B cell (primary cell): ENCODE data around the gene ACOX3. TPM values are rescaled to one million over a fixed set of nuclear protein-coding genes. Genes with fewer than 3 reads are reported as not detected.
"Not testable (repeated sequence)": the region's sequence is repeated elsewhere in the genome, so short reads cannot be mapped to it uniquely, and the experiment has no call there.

Source experiments
- ATAC-seq: fragments of 200-7000 bp; cut with Tn5 transposase; one replicate; pipeline ENCODE4 v1.10.0; 2021; ENCODE audit warnings: low read depth, mild to moderate bottlenecking, moderate number of reproducible peaks, moderate library complexity
- CTCF ChIA-PET: fragments of 350-600 bp; sonication (Branson Sonifier 250); formaldehyde crosslinking; loops from one replicate; lab custom pipeline; 2021; ENCODE audit warnings: antibody characterized with exemption, inconsistent platforms; lab: Charles Lee
- POLR2A ChIA-PET: fragments of 350-600 bp; sonication (Branson Sonifier 250); formaldehyde crosslinking; loops from one replicate; lab custom pipeline; 2021; ENCODE audit warnings: antibody characterized with exemption; lab: Charles Lee
- DNase-seq: peaks from one replicate; pipeline ENCODE4 v3.0.0; 2013
- H2AFZ ChIP-seq: 2 replicates; pipeline ENCODE4 v1.6.1; 2012; ENCODE audit warnings: mild to moderate bottlenecking, low read depth, low read length; ENCODE audit not compliant: insufficient read depth, poor library complexity, severe bottlenecking
- H3K27ac ChIP-seq, 2 donors: 1 replicate in 1 of 2; 2 replicates in 1 of 2; pipeline ENCODE4 v1.5.1; 2012 to 2013; ENCODE audit warnings: low read length in 2 of 2, mild to moderate bottlenecking in 2 of 2, moderate library complexity in 1 of 2
- H3K27me3 ChIP-seq, 4 experiments: fragments of 200-600 bp in 1 of 4; sonication (generic) in 1 of 4; replicated peaks in 1 of 4; 1 replicate in 2 of 4; 2 replicates in 2 of 4; pipeline versions ENCODE4 v1.6.1 to v1.7.0; 2013 to 2016; ENCODE audit warnings: low read length in 3 of 4, mild to moderate bottlenecking in 2 of 4, mixed read lengths in 1 of 4, moderate library complexity in 1 of 4; ENCODE audit not compliant: insufficient read depth in 4 of 4, control insufficient read depth in 3 of 4; ENCODE audit errors: control extremely low read depth in 1 of 4
- H3K36me3 ChIP-seq, 2 experiments: replicated peaks in 1 of 2; 1 replicate in 1 of 2; 2 replicates in 1 of 2; pipeline versions ENCODE4 v1.6.1 to v1.7.1; 2013; ENCODE audit warnings: low read length in 1 of 2; ENCODE audit not compliant: insufficient read depth in 2 of 2, control insufficient read depth in 1 of 2; ENCODE audit errors: control extremely low read depth in 1 of 2, extremely low read depth in 1 of 2
- H3K4me1 ChIP-seq, 2 donors: fragments of 200-600 bp in 1 of 2; sonication (generic) in 1 of 2; 1 replicate in 1 of 2; 2 replicates in 1 of 2; pipeline versions ENCODE4 v1.5.1 to v1.6.1; 2013 to 2017; ENCODE audit warnings: low read length in 2 of 2; ENCODE audit not compliant: control insufficient read depth in 2 of 2, insufficient read depth in 2 of 2
- H3K4me2 ChIP-seq: replicated peaks from 2 replicates; pipeline ENCODE3; 2012; ENCODE audit warnings: mild to moderate bottlenecking, low read depth, low read length; ENCODE audit not compliant: poor library complexity, severe bottlenecking
- H3K4me3 ChIP-seq, 5 experiments: fragments of 200-600 bp in 1 of 5; sonication (generic) in 1 of 5; 1 replicate in 3 of 5; 2 replicates in 2 of 5; pipeline versions ENCODE4 v1.5.1 to v1.7.0; 2011 to 2016; ENCODE audit warnings: low read length in 4 of 5, mild to moderate bottlenecking in 4 of 5, low read depth in 2 of 5, control low read depth in 1 of 5, moderate library complexity in 1 of 5; ENCODE audit not compliant: insufficient read depth in 1 of 5; ENCODE audit errors: control extremely low read depth in 1 of 5, extremely low read depth in 1 of 5
- H3K79me2 ChIP-seq: fragments of 200-600 bp; sonication (generic); one replicate; pipeline ENCODE4 v1.6.0; 2016; ENCODE audit warnings: low read length; ENCODE audit not compliant: control insufficient read depth, insufficient read depth
- H3K9ac ChIP-seq: fragments of 200-600 bp; sonication (generic); 2 replicates; pipeline ENCODE4 v1.6.1; 2017; ENCODE audit warnings: mild to moderate bottlenecking, low read length, moderate library complexity
- H3K9me3 ChIP-seq, 3 donors: one replicate each; pipeline versions ENCODE4 v1.6.1 to v1.7.1; 2013; ENCODE audit warnings: low read length in 2 of 3; ENCODE audit not compliant: control insufficient read depth in 2 of 3, insufficient read depth in 1 of 3; ENCODE audit errors: control extremely low read depth in 1 of 3
- H4K20me1 ChIP-seq: 2 replicates; pipeline ENCODE4 v1.6.0; 2012; ENCODE audit warnings: mild to moderate bottlenecking, low read length; ENCODE audit not compliant: insufficient read depth, control insufficient read depth, poor library complexity, severe bottlenecking
- H3K27ac Mint-ChIP-seq: one replicate; pipeline ENCODE4 v1.8.0; 2021; ENCODE audit warnings: mixed read lengths
- H3K27me3 Mint-ChIP-seq: one replicate; pipeline ENCODE4 v1.8.0; 2021; ENCODE audit warnings: mixed read lengths
- H3K4me1 Mint-ChIP-seq: one replicate; pipeline ENCODE4 v1.8.0; 2021; ENCODE audit warnings: mixed read lengths
- H3K4me3 Mint-ChIP-seq: one replicate; pipeline ENCODE4 v1.8.0; 2021; ENCODE audit warnings: mixed read lengths
- H3K9me3 Mint-ChIP-seq: one replicate; pipeline ENCODE4 v1.8.0; 2022; ENCODE audit warnings: mixed read lengths; ENCODE audit not compliant: insufficient read depth
- EZH2 ChIP-seq: IDR thresholded peaks from 2 replicates; pipeline ENCODE4 v1.6.1; 2012; ENCODE audit warnings: borderline replicate concordance, low read depth, mild to moderate bottlenecking, moderate library complexity, low read length; ENCODE audit not compliant: insufficient read depth, poor library complexity, severe bottlenecking
- WGBS: methylation state at CpG from one replicate; pipeline ENCODE4 v1.1.5; 2013; ENCODE audit warnings: missing lambda C conversion rate; ENCODE audit not compliant: insufficient coverage; 5-methylcytosine and 5-hydroxymethylcytosine counted together
- intact Hi-C: fragments of 100-400 bp; cut with micrococcal nuclease; formaldehyde crosslinking; loops from one replicate; pipeline ENCODE4 v1.10.0; 2022
- polyA plus RNA-seq: library from polyadenylated mRNA; depleted of rRNA; stranded (reverse); fragments of >200 nt; gene quantifications from 2 replicates; pipeline ENCODE4 v1.2.3, GENCODE V29; 2012
- total RNA-seq, 2 donors: library from RNA; stranded (reverse); fragments of 120-200 nt in 1 of 2; gene quantifications; 1 replicate in 1 of 2; 2 replicates in 1 of 2; pipeline versions ENCODE4 v1.2.3 to v1.2.4, GENCODE V29; 2013 to 2022
- TF ChIP-seq, protein P1 (sequence below): fragments of 200-600 bp; IDR thresholded peaks from one replicate; pipeline ENCODE4 v1.8.0; 2022; ENCODE audit warnings: antibody characterized with exemption, mild to moderate bottlenecking

The ACOX3 gene
- total and polyA plus RNA-seq, 2 donors (not counting 1 experiment from before 2014, with no cell fraction given): 4.6 to 23.1 TPM

DNA sequence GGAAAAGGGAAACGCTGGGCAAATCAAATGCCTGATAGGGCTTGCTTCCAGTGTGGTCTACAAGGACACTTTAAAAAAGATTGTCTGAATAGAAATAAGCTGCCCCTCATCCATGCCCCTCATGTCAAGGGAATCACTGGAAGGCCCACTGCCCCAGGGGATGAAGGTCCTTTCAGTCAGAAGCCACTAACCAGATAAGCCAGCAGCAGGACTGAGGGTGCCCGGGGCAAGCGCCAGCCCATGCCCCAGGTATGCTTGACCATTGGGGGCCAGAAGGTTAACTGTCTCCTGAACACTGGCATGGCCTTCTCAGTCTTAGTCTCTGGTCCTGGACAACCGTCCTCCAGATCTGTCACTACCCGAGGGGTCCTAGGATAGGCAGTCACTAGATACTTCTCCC, 17.7 kb downstream of the ACOX3 start:
- ChIA-PET POLR2A (no interaction called here), CTCF (no interaction called here)
- peaks cover 30% of the 10 kb centered on the region for H3K79me2 ChIP-seq
- no peak overlapping the region for H3K4me3 ChIP-seq
- no peak for ATAC-seq
- no peaks in the 10 kb centered on the region for H3K36me3 ChIP-seq
- H3K9me3 Mint-ChIP-seq: no peaks in the 10 kb centered on the region
- H3K4me1 Mint-ChIP-seq: peaks cover 15% of the 10 kb centered on the region
- intact Hi-C loops: no loop called here
- DNase-seq: no peak
- no peak overlapping the region for H3K9ac ChIP-seq
- TF ChIP-seq, protein P1, sequence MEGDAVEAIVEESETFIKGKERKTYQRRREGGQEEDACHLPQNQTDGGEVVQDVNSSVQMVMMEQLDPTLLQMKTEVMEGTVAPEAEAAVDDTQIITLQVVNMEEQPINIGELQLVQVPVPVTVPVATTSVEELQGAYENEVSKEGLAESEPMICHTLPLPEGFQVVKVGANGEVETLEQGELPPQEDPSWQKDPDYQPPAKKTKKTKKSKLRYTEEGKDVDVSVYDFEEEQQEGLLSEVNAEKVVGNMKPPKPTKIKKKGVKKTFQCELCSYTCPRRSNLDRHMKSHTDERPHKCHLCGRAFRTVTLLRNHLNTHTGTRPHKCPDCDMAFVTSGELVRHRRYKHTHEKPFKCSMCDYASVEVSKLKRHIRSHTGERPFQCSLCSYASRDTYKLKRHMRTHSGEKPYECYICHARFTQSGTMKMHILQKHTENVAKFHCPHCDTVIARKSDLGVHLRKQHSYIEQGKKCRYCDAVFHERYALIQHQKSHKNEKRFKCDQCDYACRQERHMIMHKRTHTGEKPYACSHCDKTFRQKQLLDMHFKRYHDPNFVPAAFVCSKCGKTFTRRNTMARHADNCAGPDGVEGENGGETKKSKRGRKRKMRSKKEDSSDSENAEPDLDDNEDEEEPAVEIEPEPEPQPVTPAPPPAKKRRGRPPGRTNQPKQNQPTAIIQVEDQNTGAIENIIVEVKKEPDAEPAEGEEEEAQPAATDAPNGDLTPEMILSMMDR: no peak
- TF ChIP-seq EZH2: no peak
- peaks cover 6% of the 10 kb centered on the region for H4K20me1 ChIP-seq
- 98% methylated on average over 3 of the region's 5 CpGs for WGBS
- H3K4me1 ChIP-seq: peaks cover 7 to 8% of the 10 kb centered on the region in 2 donors
- H3K9me3 ChIP-seq: no peaks in the 10 kb centered on the region
- H3K27ac Mint-ChIP-seq: no peak overlapping the region
- H3K27me3 Mint-ChIP-seq: no peaks in the 10 kb centered on the region
- H2AFZ ChIP-seq: no peak overlapping the region
- H3K4me2 ChIP-seq: no peak overlapping the region
- H3K27me3 ChIP-seq: no peaks in the 10 kb centered on the region
- no peak overlapping the region for H3K4me3 Mint-ChIP-seq
- H3K27ac ChIP-seq: no peak overlapping the region

DNA sequence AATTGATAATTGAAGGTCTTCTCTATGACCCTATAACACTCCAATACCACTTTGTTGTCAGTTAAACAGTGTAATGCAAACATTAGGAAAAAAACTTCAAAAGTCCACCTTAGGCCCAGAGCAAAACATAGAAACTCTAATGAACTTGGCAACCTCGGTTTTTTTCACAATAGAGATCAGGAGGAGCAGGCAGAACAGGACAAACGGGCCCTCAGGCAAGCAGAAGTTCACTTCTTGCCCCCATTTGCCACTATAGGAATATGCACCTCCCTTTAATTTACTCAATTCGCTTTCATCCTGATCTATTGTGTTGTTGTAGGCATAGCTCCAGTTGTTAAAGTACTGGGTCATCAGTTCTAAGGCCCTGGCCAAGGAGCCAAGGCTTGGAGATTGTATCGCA, 18.2 kb downstream of the ACOX3 start:
- CTCF ChIA-PET: no interaction called here
- POLR2A ChIA-PET: no interaction called here
- 93% methylated on average over 2 of the region's 4 CpGs for WGBS
- no peaks in the 10 kb centered on the region for H3K9me3 ChIP-seq
- no peak overlapping the region for H3K27ac ChIP-seq
- peaks cover 12% of the 10 kb centered on the region for H3K4me1 Mint-ChIP-seq
- H3K27me3 Mint-ChIP-seq: no peaks in the 10 kb centered on the region
- H3K36me3 ChIP-seq: no peaks in the 10 kb centered on the region
- H3K4me3 ChIP-seq: no peak overlapping the region
- DNase-seq (no peak), ATAC-seq (no peak)
- no peak overlapping the region for H3K9ac ChIP-seq
- H3K27me3 ChIP-seq: no peaks in the 10 kb centered on the region
- TF ChIP-seq, protein P1: no peak
- TF ChIP-seq EZH2: no peak
- H3K4me1 ChIP-seq: peaks cover 3% of the 10 kb centered on the region in 2 donors
- H3K27ac Mint-ChIP-seq: no peak overlapping the region
- H2AFZ ChIP-seq: no peak overlapping the region
- peaks cover 1% of the 10 kb centered on the region for H4K20me1 ChIP-seq
- H3K4me2 ChIP-seq: no peak overlapping the region
- no peaks in the 10 kb centered on the region for H3K9me3 Mint-ChIP-seq
- intact Hi-C loops: no loop called here
- H3K79me2 ChIP-seq: peaks cover 25% of the 10 kb centered on the region
- no peak overlapping the region for H3K4me3 Mint-ChIP-seq

DNA sequence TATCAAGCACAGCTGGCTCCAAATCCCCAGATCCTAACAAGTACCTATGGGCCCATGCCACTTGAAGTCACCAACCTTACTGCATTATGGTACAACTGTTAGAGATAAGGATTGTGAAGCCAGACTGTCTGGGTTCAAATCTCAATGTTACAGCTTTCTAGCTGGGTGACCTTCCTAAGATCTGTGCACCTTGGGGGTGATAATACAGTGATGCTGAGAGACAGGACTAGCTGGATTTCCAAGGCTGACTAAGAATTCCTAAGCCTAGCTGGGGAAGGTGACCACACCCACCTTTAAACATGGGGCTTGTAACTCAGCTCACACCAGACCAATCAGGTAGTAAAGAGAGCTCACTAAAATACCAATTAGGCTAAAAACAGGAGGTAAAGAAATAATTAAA, 20.4 kb downstream of the ACOX3 start:
- H3K27ac Mint-ChIP-seq, H3K4me2 ChIP-seq, H3K9me3 Mint-ChIP-seq, intact Hi-C loops, H3K27me3 ChIP-seq, H3K9me3 ChIP-seq, ATAC-seq, H3K9ac ChIP-seq, H3K4me1 ChIP-seq, H3K4me1 Mint-ChIP-seq, H3K4me3 Mint-ChIP-seq, H3K79me2 ChIP-seq, H3K27ac ChIP-seq, POLR2A ChIA-PET, H2AFZ ChIP-seq, DNase-seq, H4K20me1 ChIP-seq, H3K27me3 Mint-ChIP-seq, H3K4me3 ChIP-seq: not testable (repeated sequence)
- CTCF ChIA-PET: interaction anchor here (1.5 kb wide), 1 partner anchor 243 kb away, joined by 5 read pairs; no protein-coding TSS in a partner anchor
- peaks cover 0 to 13% of the 10 kb centered on the region in 2 experiments for H3K36me3 ChIP-seq
